BE2C (cell line): ENCODE measurements around the gene ADAMTSL1.
A peak's percentile ranks its signal among the peaks of the same experiment; 100 is the strongest.

Source experiments
- DNase-seq: peaks from one replicate; pipeline ENCODE4 v3.0.0-alpha.2; 2020
- H3K27me3 ChIP-seq: fragments of 250-450 bp; sonication (Bioruptor Pico); 2 replicates; pipeline ENCODE4 v1.5.1; 2020; ENCODE audit warnings: mild to moderate bottlenecking
- H3K36me3 ChIP-seq: fragments of 250-450 bp; sonication (Bioruptor Pico); 2 replicates; pipeline ENCODE4 v1.5.1; 2020; ENCODE audit warnings: mild to moderate bottlenecking
- H3K4me1 ChIP-seq: fragments of 250-450 bp; sonication (Bioruptor Pico); 2 replicates; pipeline ENCODE4 v1.5.1; 2020
- H3K4me3 ChIP-seq: 2 replicates; pipeline ENCODE4 v1.5.1; 2011; ENCODE audit warnings: low read depth, low read length
- H3K9me3 ChIP-seq: fragments of 250-450 bp; sonication (Bioruptor Pico); 2 replicates; pipeline ENCODE4 v1.5.1; 2020
- CTCF ChIP-seq: IDR thresholded peaks from 2 replicates; pipeline ENCODE4 v1.5.1; 2012; ENCODE audit warnings: mild to moderate bottlenecking, low read depth, low read length

Gene ADAMTSL1

GRCh38 chr9:18849890-18850677, 376.1 kb downstream of the ADAMTSL1 start:
- Histone ChIP-seq H3K4me3 (no peak overlapping the region), H3K27me3 (no peaks in the 10 kb centered on the region), H3K9me3 (no peaks in the 10 kb centered on the region), H3K4me1 (peaks cover 13% of the 10 kb centered on the region), H3K36me3 (no peaks in the 10 kb centered on the region)
- DNase-seq = peak; percentile 59
- TF ChIP-seq CTCF = peak; percentile 40

GRCh38 chr9:18851069-18851795, 377.3 kb downstream of the ADAMTSL1 start:
- H3K4me1 ChIP-seq = peaks cover 13% of the 10 kb centered on the region
- no peaks in the 10 kb centered on the region for H3K36me3 ChIP-seq
- no peak for DNase-seq
- TF ChIP-seq CTCF = no peak
- H3K4me3 ChIP-seq = no peak overlapping the region
- H3K27me3 ChIP-seq = no peaks in the 10 kb centered on the region
- no peaks in the 10 kb centered on the region for H3K9me3 ChIP-seq

GRCh38 chr9:18855656-18856055, 381.7 kb downstream of the ADAMTSL1 start:
- no peaks in the 10 kb centered on the region for H3K27me3 ChIP-seq

GRCh38 chr9:18857334-18857733, 383.4 kb downstream of the ADAMTSL1 start:
- no peaks in the 10 kb centered on the region for H3K27me3 ChIP-seq
- no peaks in the 10 kb centered on the region for H3K4me1 ChIP-seq
- no peak for DNase-seq
- H3K36me3 ChIP-seq = no peaks in the 10 kb centered on the region
- no peak for TF ChIP-seq CTCF
- no peaks in the 10 kb centered on the region for H3K9me3 ChIP-seq
- no peak overlapping the region for H3K4me3 ChIP-seq

More at GRCh38 chr9:18855656-18856055, 381.7 kb downstream of the ADAMTSL1 start:
- Histone ChIP-seq H3K9me3 (no peaks in the 10 kb centered on the region), H3K4me3 (no peak overlapping the region), H3K36me3 (no peaks in the 10 kb centered on the region), H3K4me1 (no peaks in the 10 kb centered on the region; the same call in 1 of the 2 replicates)
- DNase-seq = no peak
- TF ChIP-seq CTCF = no peak

GRCh38 chr9:18857769-18858168, 383.8 kb downstream of the ADAMTSL1 start:
- no peaks in the 10 kb centered on the region for H3K27me3 ChIP-seq
- H3K9me3 ChIP-seq = no peaks in the 10 kb centered on the region
- no peaks in the 10 kb centered on the region for H3K36me3 ChIP-seq
- no peak overlapping the region for H3K4me3 ChIP-seq
- TF ChIP-seq CTCF = no peak
- no peaks in the 10 kb centered on the region for H3K4me1 ChIP-seq
- DNase-seq = no peak
